Mesenchymal stem cell (in vitro differentiated cells and primary cell): Measurements from ENCODE around the gene GPR107.

Experiments
- DNase-seq: peaks from one replicate; pipeline ENCODE4 v3.0.0-alpha.2; 2013
- H2AFZ ChIP-seq: one replicate; pipeline ENCODE4 v1.6.1; 2013; ENCODE audit warnings: low read depth, mild to moderate bottlenecking, control low read depth, inconsistent platforms, low read length, moderate library complexity
- H2AK5ac ChIP-seq: 2 replicates; pipeline ENCODE4 v1.6.1; 2013; ENCODE audit warnings: low read length, moderate library complexity, mild to moderate bottlenecking, inconsistent platforms; ENCODE audit not compliant: severe bottlenecking
- H2BK120ac ChIP-seq: one replicate; pipeline ENCODE4 v1.6.1; 2013; ENCODE audit warnings: low read depth, mild to moderate bottlenecking, inconsistent platforms, low read length, moderate library complexity
- H2BK12ac ChIP-seq, 2 experiments: one replicate each; pipeline ENCODE4 v1.6.1; 2013; ENCODE audit warnings: inconsistent platforms in 2 of 2, low read length in 2 of 2, mild to moderate bottlenecking in 2 of 2, moderate library complexity in 2 of 2, control low read depth in 1 of 2
- H2BK15ac ChIP-seq: one replicate; pipeline ENCODE4 v1.6.1; 2013; ENCODE audit warnings: mild to moderate bottlenecking, low read depth, inconsistent platforms; ENCODE audit not compliant: poor library complexity, severe bottlenecking
- H2BK5ac ChIP-seq: 2 replicates; pipeline ENCODE4 v1.6.1; 2013; ENCODE audit warnings: low read depth, mild to moderate bottlenecking, low read length, control low read depth, inconsistent platforms; ENCODE audit not compliant: poor library complexity, severe bottlenecking
- H3K14ac ChIP-seq, 2 experiments: one replicate each; pipeline ENCODE4 v1.6.1; 2013; ENCODE audit warnings: inconsistent platforms in 2 of 2, low read length in 2 of 2, control low read depth in 1 of 2, mild to moderate bottlenecking in 1 of 2, moderate library complexity in 1 of 2
- H3K18ac ChIP-seq, 2 experiments: one replicate each; pipeline ENCODE4 v1.6.1; 2013; ENCODE audit warnings: inconsistent platforms in 2 of 2, low read length in 2 of 2, control low read depth in 1 of 2, low read depth in 1 of 2, mild to moderate bottlenecking in 1 of 2
- H3K23ac ChIP-seq, 2 experiments: one replicate each; pipeline ENCODE4 v1.6.1; 2013; ENCODE audit warnings: inconsistent platforms in 2 of 2, low read length in 2 of 2, mild to moderate bottlenecking in 2 of 2, moderate library complexity in 2 of 2, control low read depth in 1 of 2
- H3K27ac ChIP-seq: 2 replicates; pipeline ENCODE4 v1.5.1; 2013; ENCODE audit warnings: mild to moderate bottlenecking, moderate library complexity, low read length, control low read depth, inconsistent platforms; ENCODE audit not compliant: poor library complexity, severe bottlenecking
- H3K27me3 ChIP-seq, 2 experiments: 2 replicates each; pipeline versions ENCODE4 v1.6.1 to v1.7.0; 2013; ENCODE audit warnings: low read length in 2 of 2, mild to moderate bottlenecking in 2 of 2, moderate library complexity in 2 of 2, control low read depth in 1 of 2, inconsistent platforms in 1 of 2; ENCODE audit not compliant: control insufficient read depth in 1 of 2, insufficient read depth in 1 of 2
- H3K36me3 ChIP-seq, 2 experiments: 2 replicates each; pipeline versions ENCODE4 v1.6.1 to v1.7.0; 2013; ENCODE audit warnings: low read length in 2 of 2, control low read depth in 1 of 2, inconsistent platforms in 1 of 2, low read depth in 1 of 2, mild to moderate bottlenecking in 1 of 2; ENCODE audit not compliant: insufficient read depth in 2 of 2, control insufficient read depth in 1 of 2
- H3K4ac ChIP-seq, 2 experiments: one replicate each; pipeline ENCODE4 v1.6.1; 2013; ENCODE audit warnings: inconsistent platforms in 2 of 2, low read length in 2 of 2, mild to moderate bottlenecking in 2 of 2, moderate library complexity in 2 of 2, control low read depth in 1 of 2, low read depth in 1 of 2
- H3K4me1 ChIP-seq: 2 replicates; pipeline ENCODE4 v1.6.1; 2013; ENCODE audit warnings: low read depth, low read length, control low read depth; ENCODE audit not compliant: control insufficient read depth, insufficient read depth
- H3K4me2 ChIP-seq: 2 replicates; pipeline ENCODE4 v1.6.1; 2013; ENCODE audit warnings: low read length, mild to moderate bottlenecking, inconsistent platforms; ENCODE audit not compliant: poor library complexity, severe bottlenecking
- H3K4me3 ChIP-seq, 2 experiments: 2 replicates each; pipeline versions ENCODE4 v1.5.1 to v1.7.0; 2013; ENCODE audit warnings: low read length in 2 of 2, mild to moderate bottlenecking in 2 of 2, control low read depth in 1 of 2, low read depth in 1 of 2; ENCODE audit not compliant: insufficient read depth in 1 of 2
- H3K79me1 ChIP-seq: replicated peaks from 2 replicates; pipeline ENCODE4 v1.6.1; 2013; ENCODE audit warnings: mild to moderate bottlenecking, control low read depth, low read length, inconsistent platforms; ENCODE audit not compliant: poor library complexity, severe bottlenecking
- H3K9ac ChIP-seq: 2 replicates; pipeline ENCODE4 v1.7.0; 2013; ENCODE audit warnings: mild to moderate bottlenecking, low read length, moderate library complexity
- H3K9me3 ChIP-seq: 2 replicates; pipeline ENCODE4 v1.7.0; 2013; ENCODE audit warnings: mild to moderate bottlenecking, low read length; ENCODE audit not compliant: control insufficient read depth
- H4K8ac ChIP-seq: one replicate; pipeline ENCODE4 v1.6.1; 2013; ENCODE audit warnings: inconsistent platforms, mild to moderate bottlenecking, low read length, moderate library complexity
- H4K91ac ChIP-seq: one replicate; pipeline ENCODE4 v1.6.1; 2013; ENCODE audit warnings: mild to moderate bottlenecking, low read length, inconsistent platforms
- WGBS: methylation state at CpG from one replicate; pipeline ENCODE4 v1.1.7; 2013; ENCODE audit warnings: mixed read lengths; 5-methylcytosine and 5-hydroxymethylcytosine counted together

Gene GPR107

DNA sequence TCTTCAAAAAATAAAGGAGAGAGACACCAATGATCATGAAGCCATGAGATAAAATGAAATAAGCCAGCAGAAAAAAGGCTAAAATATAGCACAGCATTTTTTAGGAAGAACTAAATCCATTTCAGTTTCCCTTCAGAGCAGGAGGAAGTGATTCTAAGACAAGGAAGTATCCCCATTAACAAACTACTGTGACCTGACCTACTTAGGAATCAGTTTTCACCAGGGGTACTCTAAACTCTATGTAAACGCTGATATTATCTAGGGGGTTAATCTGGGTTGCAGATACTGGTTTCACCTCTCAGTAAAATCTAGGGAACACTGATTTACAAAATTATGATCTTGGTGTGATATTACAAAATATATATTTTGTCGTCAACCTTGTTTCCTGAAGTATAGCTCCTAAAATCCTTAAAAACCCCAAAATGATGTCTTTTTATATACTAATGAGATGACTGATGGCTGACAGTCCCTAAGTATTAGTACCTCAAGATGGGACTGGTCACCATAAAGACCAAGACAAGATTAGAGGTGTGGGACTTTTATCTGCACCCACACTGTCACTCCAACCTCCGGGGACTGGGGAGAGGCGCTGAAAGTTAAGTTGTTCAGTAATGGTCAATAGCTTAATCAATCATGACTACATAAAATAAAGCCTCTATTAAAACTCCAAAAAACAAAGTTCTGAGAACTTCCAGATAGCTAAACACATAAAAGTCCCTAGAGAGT lies 7.8 kb upstream of the GPR107 start:
- Histone ChIP-seq H2BK120ac (no peak overlapping the region), H3K36me3 (peaks cover 0 to 4% of the 10 kb centered on the region in 2 experiments), H3K4me3 (no peak overlapping the region), H3K4me1 (peaks cover 12% of the 10 kb centered on the region), H3K14ac (no peak overlapping the region), H2BK15ac (no peak overlapping the region), H3K27me3 (no peaks in the 10 kb centered on the region), H2AFZ (no peak overlapping the region), H3K23ac (no peak overlapping the region), H4K8ac (no peak overlapping the region), H2AK5ac (no peak overlapping the region), H3K4me2 (no peak overlapping the region), H3K9ac (no peak overlapping the region), H3K18ac (no peak overlapping the region), H4K91ac (no peak overlapping the region), H2BK12ac (no peak overlapping the region), H2BK5ac (no peak overlapping the region), H3K27ac (no peak overlapping the region), H3K4ac (no peak overlapping the region), H3K79me1 (peaks cover 10% of the 10 kb centered on the region), H3K9me3 (no peaks in the 10 kb centered on the region)
- WGBS, result 92% methylated on average over 2 of the region's 4 CpGs
- no peak for DNase-seq

DNA sequence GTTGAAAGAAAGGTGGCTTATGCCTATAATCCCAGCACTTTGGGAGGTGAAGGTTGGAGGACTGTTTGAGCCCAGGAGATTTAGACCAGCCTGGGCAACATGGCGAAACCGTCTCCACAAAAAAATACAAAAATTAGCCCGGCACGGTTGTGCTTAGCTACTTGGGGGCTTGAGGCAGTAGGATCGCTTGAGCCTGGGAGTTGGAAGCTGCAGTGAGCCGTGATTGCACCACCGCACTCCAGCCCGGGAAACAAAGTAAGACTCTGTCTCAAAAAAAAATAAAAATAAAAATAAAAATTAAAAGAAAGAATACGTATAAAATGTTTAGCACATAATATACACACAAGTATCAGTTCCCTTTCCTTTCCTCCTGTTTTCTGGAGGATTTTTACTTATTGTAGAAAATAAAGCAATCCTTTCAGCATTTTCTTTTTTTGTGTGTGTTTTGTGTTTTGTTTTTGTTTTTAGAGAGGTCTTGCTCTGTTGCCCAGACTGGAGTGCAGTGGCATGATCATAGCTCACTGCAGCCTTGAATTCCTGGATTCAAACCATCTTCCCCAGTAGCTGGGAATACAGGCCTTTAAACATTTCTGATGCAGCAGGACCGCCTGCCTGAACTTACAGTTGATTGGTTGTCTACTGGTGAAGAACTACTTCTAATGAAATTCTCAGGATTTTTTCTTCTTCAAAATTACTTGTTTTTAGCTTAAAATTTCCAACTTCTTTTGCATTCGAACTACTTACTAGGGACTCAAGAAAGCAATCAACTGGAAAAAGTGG lies 4.1 kb upstream of the GPR107 start:
- H2AFZ ChIP-seq, result no peak overlapping the region
- H3K23ac ChIP-seq, result no peak overlapping the region
- no peak overlapping the region for H3K4me3 ChIP-seq
- H3K36me3 ChIP-seq, result no peaks in the 10 kb centered on the region
- no peak overlapping the region for H4K8ac ChIP-seq
- H3K14ac ChIP-seq, result no peak overlapping the region
- H3K79me1 ChIP-seq, result peaks cover 8% of the 10 kb centered on the region
- no peak overlapping the region for H2BK120ac ChIP-seq
- no peak overlapping the region for H2BK5ac ChIP-seq
- 100% methylated on average over 5 of the region's 11 CpGs for WGBS
- no peak overlapping the region for H3K9ac ChIP-seq
- H3K4ac ChIP-seq, result no peak overlapping the region
- H4K91ac ChIP-seq, result no peak overlapping the region
- H3K27ac ChIP-seq, result no peak overlapping the region
- no peak overlapping the region for H3K4me2 ChIP-seq
- no peak overlapping the region for H2AK5ac ChIP-seq
- no peaks in the 10 kb centered on the region for H3K9me3 ChIP-seq
- no peak for DNase-seq
- no peak overlapping the region for H3K18ac ChIP-seq
- H3K27me3 ChIP-seq, result no peaks in the 10 kb centered on the region
- H2BK12ac ChIP-seq, result no peak overlapping the region
- peaks cover 7% of the 10 kb centered on the region for H3K4me1 ChIP-seq
- no peak overlapping the region for H2BK15ac ChIP-seq

DNA sequence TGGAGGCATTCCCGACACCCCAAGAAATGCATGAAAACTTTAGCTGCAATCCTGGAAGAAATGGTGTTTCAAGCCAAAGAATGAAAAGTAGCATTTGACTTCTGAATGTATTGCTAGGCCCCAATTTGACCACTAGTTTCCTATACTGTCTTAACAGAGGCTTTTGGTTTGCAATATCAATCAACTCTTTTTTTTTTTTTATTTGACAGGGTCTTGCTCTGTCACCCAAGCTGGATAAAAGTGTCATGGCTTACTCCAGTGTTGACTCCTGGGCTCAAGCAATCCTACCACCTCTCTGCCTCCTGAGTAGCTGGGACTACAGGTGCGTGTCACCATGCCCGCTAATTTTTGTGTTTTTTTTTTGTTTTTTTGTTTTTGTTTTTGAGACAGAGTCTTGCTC lies 3.2 kb upstream of the GPR107 start:
- no peak overlapping the region for H3K18ac ChIP-seq
- no peak overlapping the region for H4K8ac ChIP-seq
- no peak overlapping the region for H2AK5ac ChIP-seq
- peaks cover 8% of the 10 kb centered on the region for H3K79me1 ChIP-seq
- DNase-seq, result no peak
- H3K14ac ChIP-seq, result no peak overlapping the region
- H3K23ac ChIP-seq, result no peak overlapping the region
- H2BK15ac ChIP-seq, result no peak overlapping the region
- H3K27me3 ChIP-seq, result no peaks in the 10 kb centered on the region
- no peak overlapping the region for H2BK5ac ChIP-seq
- H4K91ac ChIP-seq, result no peak overlapping the region
- 100% methylated on average over 3 of the region's 3 CpGs for WGBS
- no peak overlapping the region for H2BK12ac ChIP-seq
- no peaks in the 10 kb centered on the region for H3K36me3 ChIP-seq
- no peak overlapping the region for H3K9ac ChIP-seq
- H2AFZ ChIP-seq, result no peak overlapping the region
- no peak overlapping the region for H3K4me2 ChIP-seq
- no peaks in the 10 kb centered on the region for H3K9me3 ChIP-seq
- H3K4me3 ChIP-seq, result no peak overlapping the region
- no peak overlapping the region for H3K4ac ChIP-seq
- H3K27ac ChIP-seq, result no peak overlapping the region
- H2BK120ac ChIP-seq, result no peak overlapping the region
- H3K4me1 ChIP-seq, result peaks cover 9% of the 10 kb centered on the region

DNA sequence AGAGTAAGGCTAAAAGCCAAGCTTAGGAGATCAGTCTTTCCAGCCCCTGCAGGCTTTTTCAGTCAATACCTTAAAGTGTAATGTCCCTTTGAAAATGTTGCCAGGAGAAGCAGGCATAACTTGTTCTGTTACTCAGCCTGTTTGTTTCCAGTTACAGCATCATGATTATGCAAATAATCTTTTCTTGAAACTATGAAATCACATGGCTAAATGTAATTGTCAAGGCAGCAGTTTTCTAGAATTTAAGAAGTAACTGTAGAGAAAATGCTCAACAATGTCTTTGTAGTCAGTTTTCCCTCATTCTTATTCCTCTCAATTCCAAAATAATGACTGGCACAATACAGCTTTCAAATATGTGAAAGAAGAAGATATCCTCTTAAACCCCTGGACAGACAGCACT lies 1.9 kb upstream of the GPR107 start:
- peak overlapping the region in 1 of 2 experiments; percentile 99 for H3K4me3 ChIP-seq
- H2BK12ac ChIP-seq, result no peak overlapping the region
- no peak overlapping the region for H2AFZ ChIP-seq
- H3K4ac ChIP-seq, result no peak overlapping the region
- H3K4me1 ChIP-seq, result peaks cover 9% of the 10 kb centered on the region
- no peak overlapping the region for H4K91ac ChIP-seq
- no peaks in the 10 kb centered on the region for H3K36me3 ChIP-seq
- peak overlapping the region; percentile 69 for H3K9ac ChIP-seq
- no peak overlapping the region for H3K14ac ChIP-seq
- H3K9me3 ChIP-seq, result no peaks in the 10 kb centered on the region
- H3K27ac ChIP-seq, result no peak overlapping the region
- H3K27me3 ChIP-seq, result no peaks in the 10 kb centered on the region
- no peak overlapping the region for H3K4me2 ChIP-seq
- no peak overlapping the region for H2BK120ac ChIP-seq
- H3K79me1 ChIP-seq, result peaks cover 8% of the 10 kb centered on the region
- H2BK5ac ChIP-seq, result no peak overlapping the region
- DNase-seq, result peak; percentile 34
- no peak overlapping the region for H4K8ac ChIP-seq
- H3K18ac ChIP-seq, result no peak overlapping the region
- no peak overlapping the region for H2BK15ac ChIP-seq
- H2AK5ac ChIP-seq, result no peak overlapping the region
- no peak overlapping the region for H3K23ac ChIP-seq
